ENCODE results near the gene UQCC2.

Gene UQCC2

GRCh38 chr6:33671744-33672072, 39.8 kb downstream of the UQCC2 start:
- DNase-seq = no peak

DNA sequence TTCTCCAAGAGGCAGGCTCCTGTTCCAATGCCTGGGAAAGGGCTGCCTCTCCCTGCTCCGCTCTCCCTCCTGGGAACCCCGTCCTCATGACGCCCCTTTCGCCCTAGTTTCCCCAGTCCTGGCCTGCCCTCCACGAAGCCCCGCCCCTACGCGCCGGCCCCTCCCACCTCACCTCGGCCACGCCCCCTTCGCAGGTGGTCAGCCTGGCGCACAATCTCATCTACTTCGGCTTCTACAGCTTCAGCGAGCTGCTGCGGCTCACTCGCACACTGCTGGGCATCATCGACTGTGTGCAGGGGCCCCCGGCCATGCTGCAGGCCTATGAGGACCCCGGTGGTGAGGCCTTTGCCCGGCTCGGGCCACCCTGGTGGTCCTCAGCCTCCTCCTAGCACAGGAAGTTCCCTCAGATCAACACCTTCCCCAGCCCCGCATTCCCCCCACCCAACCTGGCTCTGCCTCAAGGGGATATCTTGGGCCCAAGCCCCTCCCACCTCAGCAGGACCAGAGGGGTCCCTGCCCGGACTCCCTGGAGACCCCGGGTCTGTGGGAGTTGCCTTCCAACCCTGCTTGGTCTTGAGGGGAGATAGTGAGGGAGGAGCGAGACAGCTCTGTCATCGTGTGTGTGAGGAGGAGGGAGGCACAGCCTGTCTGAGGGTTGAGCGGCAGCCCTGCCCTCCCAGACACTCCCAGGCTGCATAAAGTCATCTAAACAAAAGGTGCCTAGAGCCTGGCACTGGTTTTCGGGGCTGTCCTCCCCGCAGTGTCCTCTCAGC, 40.3 kb downstream of the UQCC2 start:
- DNase-seq = no peak

- no peak for DNase-seq
Observed at GRCh38 chr6:33670086-33670660, 41.3 kb downstream of the UQCC2 start.

GRCh38 chr6:33668914-33669313, 42.6 kb downstream of the UQCC2 start:
- peak; percentile 46 to 68 for DNase-seq

- DNase-seq = no peak
Observed at GRCh38 chr6:33668328-33668727, 43.2 kb downstream of the UQCC2 start.

- no peak for DNase-seq
Observed at GRCh38 chr6:33667776-33668175, 43.7 kb downstream of the UQCC2 start.

DNA sequence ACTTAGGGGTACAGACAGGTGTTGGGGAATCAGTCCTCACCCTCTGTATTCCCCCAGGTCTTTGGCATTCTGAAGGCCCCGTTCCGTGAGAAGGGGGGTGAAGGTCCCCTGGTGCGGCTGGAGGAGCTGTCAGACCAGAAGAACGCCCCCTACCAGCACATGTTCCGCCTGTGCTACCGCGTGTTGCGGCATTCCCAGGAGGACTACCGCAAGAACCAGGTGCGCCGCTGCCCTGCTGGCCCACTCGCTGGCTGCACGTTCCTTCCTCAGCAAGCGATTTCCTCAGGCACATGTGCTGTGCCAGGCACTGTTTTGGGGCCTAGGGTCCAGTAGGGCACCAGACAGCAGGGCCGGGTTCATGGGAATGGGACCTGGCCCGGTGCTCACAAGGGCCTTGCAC, 44.4 kb downstream of the UQCC2 start:
- DNase-seq = no peak

- no peak for DNase-seq
Observed at GRCh38 chr6:33665957-33666356, 45.5 kb downstream of the UQCC2 start.

GRCh38 chr6:33664506-33665057, 46.9 kb downstream of the UQCC2 start:
- no peak for DNase-seq

GRCh38 chr6:33663727-33664449, 47.6 kb downstream of the UQCC2 start:
- DNase-seq = no peak

GRCh38 chr6:33663028-33663427, 48.5 kb downstream of the UQCC2 start:
- no peak for DNase-seq

DNA sequence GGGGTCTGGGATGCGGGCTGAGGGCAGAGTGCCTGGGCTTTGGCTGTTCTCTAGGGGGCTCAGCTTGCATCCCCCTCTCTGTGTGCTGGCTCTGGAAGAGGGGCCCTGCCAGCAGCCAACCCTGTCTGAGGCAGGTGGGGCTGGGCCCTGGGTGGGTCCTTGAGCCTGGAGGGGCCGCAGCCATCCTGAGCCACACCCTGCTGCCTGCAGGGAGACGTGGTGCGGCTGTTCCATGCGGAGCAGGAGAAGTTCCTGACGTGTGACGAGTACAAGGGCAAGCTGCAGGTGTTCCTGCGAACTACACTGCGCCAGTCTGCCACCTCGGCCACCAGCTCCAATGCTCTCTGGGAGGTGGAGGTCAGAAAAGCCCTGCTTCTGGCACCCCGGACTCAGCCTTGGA, 49.2 kb downstream of the UQCC2 start:
- no peak for DNase-seq

- no peak for DNase-seq
Observed at GRCh38 chr6:33661106-33661838, 50.2 kb downstream of the UQCC2 start.

GRCh38 chr6:33659986-33660385, 51.5 kb downstream of the UQCC2 start:
- DNase-seq = no peak

GRCh38 chr6:33658982-33659689, 52.4 kb downstream of the UQCC2 start:
- DNase-seq = no peak

DNA sequence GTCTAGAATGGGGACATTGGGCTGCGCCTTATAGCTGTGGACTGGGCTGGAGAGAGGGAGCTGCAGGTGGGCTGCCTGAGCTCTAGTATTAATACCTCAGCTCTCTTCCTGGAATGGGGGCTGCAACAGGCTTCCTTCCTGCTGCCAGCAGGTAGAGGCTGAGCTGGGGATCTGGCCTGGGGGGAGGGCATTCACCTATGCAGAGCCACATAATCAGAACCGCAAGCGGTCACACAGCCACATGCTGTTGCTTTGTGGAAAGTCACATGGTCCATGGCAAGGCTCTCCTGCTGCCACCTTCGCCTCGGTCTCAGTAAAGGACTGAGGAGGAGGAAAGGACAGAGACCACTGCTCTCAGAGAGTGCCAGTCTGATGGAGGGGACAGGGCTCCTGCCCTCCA, 54.7 kb downstream of the UQCC2 start:
- DNase-seq = no peak

GRCh38 chr6:33654831-33655554, 56.5 kb downstream of the UQCC2 start:
- no peak for DNase-seq

- no peak for DNase-seq
Observed at GRCh38 chr6:33652002-33652401, 59.5 kb downstream of the UQCC2 start.

- no peak for DNase-seq
Observed at GRCh38 chr6:33651403-33651802, 60.1 kb downstream of the UQCC2 start.
